Measurements from ENCODE around the gene FSTL4.
A peak's percentile ranks its signal among the peaks of the same experiment; 100 is the strongest.

FSTL4 gene

DNA sequence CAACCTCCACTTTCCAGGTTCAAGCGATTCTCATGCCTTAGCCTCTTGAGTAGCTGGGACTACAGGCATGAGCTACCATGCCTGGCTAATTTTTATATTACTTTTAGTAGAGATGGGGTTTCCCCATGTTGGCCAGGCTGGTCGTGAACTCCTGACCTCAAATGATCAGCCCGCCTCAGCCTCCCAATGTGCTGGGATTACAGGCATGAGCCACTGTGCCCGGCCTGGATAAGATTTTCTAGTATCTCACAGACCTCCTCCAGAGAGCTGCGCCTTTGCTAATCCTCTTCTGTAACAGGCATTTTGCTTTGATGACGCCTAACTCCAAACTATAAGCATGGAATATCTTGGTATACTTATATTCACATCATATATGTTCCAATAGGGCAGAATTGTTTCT is 99.4 kb downstream of the FSTL4 start:
- no peak for DNase-seq (ENCODE audit: low spot score)

DNA sequence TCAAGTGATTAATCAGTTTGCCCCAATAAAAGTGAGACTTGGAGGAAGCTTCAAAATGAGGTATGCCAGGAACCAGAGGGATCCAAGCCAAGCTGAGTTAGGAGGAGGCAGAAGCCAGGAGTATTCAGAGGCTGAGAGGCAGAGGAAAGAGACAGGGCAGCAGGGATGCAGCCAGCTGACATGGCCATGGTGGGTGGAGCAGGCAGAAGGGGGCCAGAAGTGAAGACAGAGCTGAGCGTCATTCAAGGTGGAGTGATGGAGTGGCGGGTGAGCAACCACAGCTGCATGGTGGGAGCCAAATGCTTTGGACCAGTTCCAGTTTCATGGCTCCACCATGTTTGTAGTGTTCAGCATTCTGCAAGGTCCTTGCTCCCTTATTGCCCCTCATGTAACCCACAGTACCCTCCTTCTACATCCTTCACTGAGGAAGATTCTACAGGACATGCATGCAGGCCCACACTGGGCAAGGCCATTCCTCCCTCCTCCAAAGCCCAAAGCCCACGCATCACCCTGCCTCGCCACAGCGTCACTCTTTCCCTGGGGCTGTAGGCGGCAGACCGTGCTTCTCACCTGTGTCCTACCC is 100.6 kb downstream of the FSTL4 start:
- DNase-seq (ENCODE audit: low spot score), result no peak

DNA sequence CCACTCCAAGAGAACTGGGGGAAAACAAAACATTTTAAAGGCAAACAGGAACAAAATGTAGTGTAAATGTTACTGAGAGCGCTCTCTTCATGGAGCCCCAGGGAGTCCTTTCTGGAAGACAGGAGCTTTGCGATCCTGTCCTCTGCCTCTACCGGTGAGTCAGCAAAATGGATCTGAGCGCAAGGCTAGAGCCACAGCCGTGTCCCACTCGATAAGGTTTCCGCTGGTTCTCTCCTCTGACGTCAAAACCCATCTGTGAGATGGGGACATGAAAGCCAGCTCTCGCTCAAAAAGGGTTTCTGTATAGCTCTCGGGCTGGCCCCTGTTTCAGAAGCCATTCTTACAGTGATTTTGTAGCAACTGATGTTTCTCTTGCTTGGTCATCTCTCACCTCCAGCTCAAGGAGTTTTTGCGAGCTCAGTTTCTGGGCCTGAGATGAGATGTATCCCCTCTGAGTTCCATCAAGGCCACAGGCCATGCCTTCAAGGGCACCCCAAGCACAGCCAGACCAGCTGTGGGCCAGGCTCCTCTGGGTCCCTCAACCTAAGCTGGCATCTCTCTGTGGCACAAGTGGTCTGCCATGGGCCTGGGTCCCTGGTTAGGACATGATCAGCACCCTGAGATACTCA is 101.6 kb downstream of the FSTL4 start:
- no peak for DNase-seq (ENCODE audit: low spot score)

DNA sequence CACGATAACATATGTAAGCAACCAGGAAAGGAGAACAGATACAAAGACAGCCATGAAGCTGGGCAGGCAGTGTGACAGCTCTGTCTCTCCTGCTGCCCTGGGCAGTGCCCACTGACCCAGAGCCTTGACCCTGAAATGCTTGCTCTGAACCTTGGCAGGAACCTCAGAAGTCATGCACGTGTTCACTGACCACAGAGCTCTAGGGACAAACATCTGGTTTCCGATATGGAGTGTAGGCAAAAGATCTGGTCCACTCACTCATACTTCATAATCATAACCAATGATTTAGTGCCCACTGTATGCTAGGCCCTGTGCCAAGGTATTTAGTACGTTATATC is 102.6 kb downstream of the FSTL4 start:
- no peak for DNase-seq (ENCODE audit: low spot score)

DNA sequence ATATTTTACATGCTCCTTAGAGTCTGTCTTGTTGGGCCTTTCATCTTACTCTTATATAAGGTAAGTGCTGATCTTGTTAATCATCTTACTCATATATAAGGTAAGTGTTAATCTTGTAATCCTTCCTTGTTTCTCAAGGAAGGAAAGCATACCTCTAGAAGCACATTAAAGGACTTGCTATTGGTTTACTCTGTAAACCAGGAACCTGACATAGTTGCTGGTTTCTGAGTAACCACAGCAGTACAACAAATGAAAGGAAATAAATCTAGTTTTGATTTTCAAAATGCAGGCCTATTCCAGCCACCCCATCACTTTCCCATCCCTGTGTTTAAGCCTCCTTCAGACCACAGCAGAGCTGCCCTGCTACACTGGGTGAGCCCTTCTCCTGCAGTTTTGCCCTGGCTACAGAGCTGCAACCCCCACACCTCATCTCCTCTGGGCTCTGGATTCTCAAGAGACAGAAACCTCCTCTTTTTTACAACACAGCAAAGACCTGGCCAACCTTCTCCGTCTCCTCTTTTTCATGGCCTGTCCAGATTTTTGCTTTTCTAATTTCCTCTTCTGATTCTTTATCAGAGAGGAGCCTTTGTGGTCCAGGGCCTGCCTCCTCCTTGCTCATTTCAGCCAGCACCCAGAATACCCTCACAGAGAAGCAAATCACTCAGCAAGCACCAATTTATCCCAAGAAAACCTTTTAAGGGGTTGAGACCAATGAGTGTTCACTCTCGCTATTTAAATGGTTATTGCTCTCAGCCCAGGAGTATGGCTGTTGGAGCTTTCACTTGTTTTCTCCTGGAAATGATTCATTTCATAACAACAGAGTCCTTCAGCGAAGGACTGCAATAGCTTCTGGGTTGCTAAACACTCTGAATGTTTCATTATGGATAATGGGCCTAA is 103.2 kb downstream of the FSTL4 start:
- no peak for DNase-seq (ENCODE audit: low spot score)

DNA sequence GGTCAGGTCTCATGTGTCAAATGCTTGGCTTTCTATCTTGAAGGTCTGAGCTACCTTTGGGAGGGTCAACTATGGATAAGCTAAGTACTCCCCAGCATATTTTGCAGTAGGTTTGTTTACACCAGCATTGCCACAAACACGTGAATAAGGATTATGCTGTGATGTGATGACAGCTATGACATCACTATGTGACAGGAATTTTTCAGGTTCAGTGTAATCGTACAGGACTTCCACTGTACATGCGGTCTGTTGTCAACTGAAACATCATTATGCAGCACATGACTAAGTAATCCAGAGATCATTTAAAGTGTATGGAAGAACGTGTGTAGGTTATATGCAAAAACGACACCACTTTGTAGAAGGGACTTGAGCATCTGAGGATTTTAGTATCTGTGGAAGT is 104.0 kb downstream of the FSTL4 start:
- no peak for DNase-seq (ENCODE audit: low spot score)

DNA sequence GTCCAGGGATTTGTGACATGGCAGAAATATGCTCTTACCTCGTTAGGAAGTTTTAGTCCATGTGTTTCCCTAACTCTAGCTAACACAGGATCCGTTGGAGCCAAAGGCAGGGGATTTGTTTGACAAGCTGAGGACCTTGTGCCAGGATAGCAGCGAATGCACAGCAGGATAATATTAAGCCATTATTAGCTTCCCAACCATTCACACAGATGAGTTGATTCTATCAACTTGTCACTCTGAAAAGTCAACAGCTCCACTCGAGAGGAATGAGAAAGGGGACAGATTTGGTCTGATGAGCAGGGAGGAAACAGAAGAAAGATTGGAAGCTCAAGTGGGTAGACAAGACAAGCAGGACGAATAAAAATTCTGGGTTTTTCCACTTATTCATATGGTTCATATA is 106.2 kb downstream of the FSTL4 start:
- no peak for DNase-seq (ENCODE audit: low spot score)

DNA sequence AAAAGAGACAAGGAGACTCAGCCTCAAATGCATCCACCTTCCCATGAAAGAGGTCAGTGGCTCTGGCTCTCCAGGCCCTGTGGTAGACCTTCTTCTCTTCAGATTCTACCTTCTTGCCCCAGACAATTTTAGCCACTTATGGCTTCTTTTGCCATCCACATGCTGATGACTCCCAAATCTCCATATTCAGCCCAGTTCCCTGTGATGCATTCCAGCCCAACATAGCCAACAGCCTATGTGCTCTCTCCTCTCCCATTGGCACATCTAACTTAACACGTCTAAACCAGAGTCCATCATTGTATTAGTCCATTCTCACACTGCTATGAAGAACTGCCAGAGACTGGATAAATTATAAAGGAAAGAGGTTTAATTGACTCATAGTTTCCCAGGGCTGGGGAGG is 108.8 kb downstream of the FSTL4 start:
- no peak for DNase-seq (ENCODE audit: low spot score)

DNA sequence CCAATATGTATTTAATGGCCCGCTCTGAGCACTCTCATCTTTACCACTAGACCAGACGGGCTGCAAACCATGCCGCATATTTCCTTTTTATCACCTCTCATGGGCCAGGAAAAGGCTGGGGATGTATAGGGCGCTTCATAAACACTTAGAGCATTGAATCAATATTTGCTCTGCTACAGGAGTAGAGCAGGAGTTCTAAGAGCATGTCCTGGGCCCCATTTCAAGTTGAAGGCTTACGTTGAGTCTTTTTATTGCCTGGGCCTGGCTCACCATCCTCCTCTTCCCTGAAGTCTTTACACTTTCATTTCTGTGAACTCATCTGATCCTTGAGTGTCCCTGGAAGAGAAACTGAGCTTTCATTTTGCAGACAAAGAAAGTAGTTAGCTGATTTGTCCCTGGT is 112.4 kb downstream of the FSTL4 start:
- DNase-seq (ENCODE audit: low spot score), result no peak

DNA sequence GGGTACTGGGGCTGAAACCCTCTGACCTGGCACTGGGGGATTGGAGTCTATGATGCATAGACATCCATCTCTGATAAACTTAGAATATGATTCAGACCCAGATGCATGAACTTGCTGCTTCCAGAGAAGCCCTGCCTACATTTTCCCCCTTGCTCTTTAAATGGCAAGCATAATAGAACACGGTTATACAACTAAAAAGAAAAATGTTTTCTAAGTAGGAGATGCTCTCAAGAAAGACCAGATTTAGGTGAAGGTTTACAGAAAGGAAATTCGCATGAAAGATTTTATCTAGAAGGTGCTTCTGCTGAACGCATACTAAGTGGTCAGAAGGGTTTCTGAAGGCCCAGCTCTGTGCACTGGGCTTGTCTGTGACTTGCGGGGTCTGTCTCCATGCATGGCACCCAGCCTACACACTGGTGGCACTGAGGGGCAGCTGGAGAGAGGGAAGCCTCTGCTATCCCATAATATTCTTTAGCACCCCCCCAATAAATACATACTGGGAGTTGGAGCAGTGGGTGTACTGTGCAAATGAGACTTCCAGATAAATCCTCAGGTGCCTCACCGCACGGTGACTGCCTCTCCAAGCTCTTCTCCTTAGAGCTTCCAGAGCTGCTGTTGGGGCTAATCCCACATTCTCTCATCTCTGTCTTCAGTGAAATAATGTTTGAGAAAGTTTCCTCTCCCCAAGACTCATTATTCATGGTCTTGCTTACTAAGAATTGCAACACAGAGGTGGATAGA is 114.6 kb downstream of the FSTL4 start:
- no peak for DNase-seq (ENCODE audit: low spot score)

DNA sequence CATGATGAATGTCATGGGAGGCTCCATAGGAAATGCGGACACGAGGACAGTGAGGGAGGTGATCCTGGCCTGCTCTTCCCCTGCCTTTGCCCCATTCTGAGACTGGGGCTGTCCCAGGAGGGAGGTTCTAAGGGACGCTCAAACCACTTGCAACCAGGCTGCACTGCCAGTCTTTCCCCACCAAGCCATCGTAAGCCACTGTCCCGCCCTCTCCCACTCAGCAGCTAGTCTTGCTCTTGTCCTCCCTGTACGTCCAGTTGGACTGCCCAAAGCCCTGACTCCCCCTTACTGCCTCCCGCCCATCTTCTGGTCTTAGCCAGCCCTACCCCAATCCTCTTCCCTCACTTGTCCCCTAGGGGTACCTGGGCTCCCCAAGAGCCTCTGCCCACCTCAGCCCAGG is 115.7 kb downstream of the FSTL4 start:
- no peak for DNase-seq (ENCODE audit: low spot score)

DNA sequence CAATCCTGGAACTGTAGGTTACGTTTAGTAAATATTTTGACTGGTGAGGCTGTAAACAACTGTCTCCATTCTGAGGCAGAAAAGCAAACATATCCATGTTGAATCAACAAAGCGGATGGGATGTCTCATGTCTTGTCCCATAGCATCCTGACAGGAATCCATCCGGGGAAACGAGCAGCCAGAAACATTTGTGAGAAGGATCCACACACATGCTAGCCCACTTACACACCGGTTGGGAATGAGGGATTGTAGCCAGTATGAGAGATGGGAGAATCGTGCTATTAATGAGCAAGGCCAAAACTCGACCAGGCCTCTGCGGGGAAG is 117.5 kb downstream of the FSTL4 start:
- no peak for DNase-seq (ENCODE audit: low spot score)

DNA sequence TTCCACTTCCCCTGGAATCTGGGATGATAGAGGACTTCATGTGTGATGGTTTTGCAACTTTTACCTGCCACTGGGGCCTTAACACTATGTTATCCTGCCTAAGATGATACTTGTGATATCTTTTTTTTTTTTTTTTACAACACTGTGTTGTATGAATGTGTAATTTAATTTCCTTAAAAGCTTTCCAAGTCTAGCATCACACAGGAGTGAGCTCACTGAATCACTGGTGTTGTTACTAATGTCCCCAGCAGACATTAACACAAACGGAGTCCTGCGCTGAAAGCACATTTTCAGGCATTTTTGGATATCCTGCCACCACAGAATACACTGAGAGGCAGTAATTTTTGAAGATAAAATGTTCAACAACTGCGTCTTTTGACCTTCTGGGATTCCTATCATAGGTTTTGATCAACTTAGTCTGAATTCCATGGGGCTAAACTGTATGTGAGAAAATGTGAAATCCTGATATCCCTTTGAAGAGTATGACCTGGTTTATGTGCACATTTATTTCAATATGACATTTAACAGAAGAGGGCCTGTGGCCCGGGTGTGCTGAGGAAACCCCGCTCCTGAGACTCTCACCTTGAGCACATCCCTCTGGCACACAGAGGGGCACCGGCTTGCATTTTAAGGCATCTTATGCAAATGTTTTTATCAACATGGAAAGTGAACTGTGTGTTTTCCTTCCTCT is 118.0 kb downstream of the FSTL4 start:
- DNase-seq (ENCODE audit: low spot score), result no peak

DNA sequence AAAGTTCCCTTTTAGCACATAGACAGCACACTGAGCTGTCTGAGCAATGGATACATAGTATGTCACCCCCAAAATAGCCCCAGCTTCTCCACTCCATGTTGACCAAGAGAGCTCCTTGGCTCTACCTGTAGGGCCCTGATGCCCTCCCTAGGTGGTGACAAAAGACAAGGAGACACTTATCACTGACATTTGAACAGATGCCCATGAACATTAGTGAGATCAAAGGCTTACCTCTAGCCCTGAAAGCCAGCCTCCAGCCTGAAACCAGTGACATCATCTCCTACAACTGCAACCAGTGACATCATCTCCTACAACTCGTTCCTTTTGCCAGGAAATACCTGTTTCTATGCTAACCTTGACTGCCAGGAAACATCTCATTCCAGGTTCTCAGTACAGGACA is 122.7 kb downstream of the FSTL4 start:
- peak; percentile 90 for DNase-seq (ENCODE audit: low spot score)

DNA sequence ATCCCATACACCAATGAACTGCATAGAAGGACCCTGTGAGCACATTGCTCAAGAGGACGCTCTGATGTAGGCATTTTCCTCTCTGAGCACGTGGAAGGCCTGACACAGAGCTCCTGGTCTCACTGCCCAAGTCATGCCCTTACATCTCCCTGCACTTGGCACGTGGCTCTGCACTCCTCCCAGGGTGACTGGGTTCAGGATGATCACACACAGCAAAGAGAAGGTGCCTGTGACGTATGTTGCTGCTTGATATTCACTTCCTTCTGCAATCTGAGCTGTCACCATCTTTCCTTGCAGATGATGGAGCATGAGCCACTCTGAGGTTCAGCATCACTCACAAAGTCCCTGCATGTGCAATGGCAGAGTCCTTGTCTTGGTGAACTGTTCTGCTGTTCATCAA is 125.2 kb downstream of the FSTL4 start:
- DNase-seq (ENCODE audit: low spot score), result no peak

DNA sequence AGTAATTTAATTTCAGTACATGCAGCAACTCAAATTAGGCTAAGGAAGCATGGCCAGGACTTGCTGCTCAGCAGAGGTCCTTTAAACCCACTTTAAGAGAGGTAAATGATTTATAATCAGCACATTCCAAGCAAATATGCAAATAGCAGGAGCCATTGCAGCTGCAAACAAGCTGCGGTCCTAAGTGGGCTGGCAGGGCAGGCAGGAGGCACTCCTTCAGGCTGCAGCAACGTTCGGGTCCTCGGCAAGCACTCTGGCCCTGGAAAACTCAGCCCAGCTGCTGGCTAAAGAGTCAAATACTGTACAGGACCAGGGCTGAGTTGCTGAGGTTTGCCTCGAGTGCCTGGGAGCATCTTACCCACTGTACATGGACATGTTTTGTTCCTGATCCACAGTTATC is 126.9 kb downstream of the FSTL4 start:
- DNase-seq (ENCODE audit: low spot score), result no peak

DNA sequence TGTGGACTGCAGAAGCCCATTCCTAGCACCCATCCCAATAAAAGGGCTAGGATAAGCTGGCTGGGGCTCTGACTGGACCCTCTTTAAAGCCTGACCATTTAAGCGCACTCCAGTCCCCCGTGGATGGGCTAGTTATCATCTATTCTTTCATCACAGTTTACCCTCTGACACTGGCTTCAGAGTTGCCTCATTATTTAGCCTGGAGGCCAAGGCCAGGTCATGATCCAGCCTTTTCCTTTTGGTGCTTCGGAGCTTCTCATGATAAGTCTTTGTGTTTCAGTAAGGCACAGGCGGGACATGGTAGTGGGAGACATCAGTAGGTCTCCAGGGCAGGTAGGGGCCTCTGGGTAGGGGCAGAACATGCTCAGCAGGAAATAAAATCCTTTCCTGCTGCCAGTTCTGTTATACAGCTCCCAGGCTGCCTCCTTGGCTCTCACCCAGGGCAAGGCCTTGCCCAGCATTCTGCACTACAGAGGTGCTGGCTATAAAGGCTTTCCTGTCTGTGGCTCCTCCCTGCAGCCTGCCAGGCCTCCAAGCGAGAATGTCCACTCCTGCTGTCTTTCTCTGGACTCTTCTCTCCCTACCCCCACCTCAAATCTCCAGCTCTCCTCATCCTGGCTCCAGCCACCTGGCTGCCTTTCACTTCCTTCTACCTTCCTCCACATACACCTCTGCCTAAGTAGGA is 128.8 kb downstream of the FSTL4 start:
- DNase-seq (ENCODE audit: low spot score), result no peak

DNA sequence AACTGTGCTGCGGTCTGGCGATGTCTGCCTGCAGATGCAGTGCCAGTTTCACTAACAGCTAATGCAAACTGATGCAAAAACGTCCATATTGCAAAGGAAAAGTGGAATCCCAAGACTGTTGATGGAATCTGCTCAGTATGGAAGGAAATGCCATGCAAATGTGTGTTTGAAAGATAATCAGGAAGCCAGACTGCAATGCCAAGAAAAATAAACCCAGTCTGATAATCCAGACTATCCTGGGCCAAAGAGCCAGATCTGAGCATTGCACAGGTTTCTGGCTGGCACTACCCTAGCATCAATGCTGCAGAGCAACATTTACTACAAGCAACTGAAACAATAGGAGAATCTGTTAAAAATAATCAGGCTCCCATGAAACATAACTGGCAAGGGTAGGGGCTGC is 130.3 kb downstream of the FSTL4 start:
- DNase-seq (ENCODE audit: low spot score), result no peak

DNA sequence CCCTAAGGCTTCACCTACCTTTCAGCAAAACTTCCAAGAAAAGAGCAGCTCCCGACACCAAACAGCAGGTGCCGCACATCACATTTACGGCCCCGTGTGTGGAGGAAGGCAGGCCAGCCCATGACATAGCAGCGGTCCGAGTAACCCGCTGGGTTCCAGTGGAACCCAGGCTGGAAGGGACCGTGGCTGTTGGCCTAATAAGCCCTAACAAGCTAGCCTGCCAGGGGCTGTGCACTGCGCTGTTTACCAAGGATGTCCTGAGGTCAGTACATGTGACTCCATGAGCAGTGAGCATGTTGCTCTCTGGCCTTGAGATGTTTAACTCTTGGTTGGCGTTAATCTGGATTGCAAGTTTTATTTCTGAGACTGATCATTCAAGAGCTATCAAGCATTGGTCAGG is 131.5 kb downstream of the FSTL4 start:
- no peak for DNase-seq (ENCODE audit: low spot score)

DNA sequence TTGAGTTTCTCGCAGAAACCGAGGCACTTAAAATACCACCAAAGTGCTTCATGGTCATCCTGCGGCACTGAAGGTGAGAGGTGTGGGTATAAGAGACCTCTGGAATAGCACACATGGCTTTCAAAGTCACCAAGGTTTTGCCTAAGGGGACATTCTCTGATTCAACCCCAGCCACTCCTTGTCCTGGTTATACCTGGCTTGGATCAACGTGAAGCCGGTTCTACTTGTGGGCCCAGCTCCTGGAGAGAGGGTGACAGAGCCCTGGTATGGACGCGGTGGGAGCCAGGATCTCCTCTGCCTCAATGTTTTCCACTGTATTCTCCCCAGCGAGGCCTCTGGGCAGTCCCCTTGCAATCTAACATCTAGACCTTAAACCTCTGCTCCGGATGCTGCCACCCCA is 132.0 kb downstream of the FSTL4 start:
- no peak for DNase-seq (ENCODE audit: low spot score)

DNA sequence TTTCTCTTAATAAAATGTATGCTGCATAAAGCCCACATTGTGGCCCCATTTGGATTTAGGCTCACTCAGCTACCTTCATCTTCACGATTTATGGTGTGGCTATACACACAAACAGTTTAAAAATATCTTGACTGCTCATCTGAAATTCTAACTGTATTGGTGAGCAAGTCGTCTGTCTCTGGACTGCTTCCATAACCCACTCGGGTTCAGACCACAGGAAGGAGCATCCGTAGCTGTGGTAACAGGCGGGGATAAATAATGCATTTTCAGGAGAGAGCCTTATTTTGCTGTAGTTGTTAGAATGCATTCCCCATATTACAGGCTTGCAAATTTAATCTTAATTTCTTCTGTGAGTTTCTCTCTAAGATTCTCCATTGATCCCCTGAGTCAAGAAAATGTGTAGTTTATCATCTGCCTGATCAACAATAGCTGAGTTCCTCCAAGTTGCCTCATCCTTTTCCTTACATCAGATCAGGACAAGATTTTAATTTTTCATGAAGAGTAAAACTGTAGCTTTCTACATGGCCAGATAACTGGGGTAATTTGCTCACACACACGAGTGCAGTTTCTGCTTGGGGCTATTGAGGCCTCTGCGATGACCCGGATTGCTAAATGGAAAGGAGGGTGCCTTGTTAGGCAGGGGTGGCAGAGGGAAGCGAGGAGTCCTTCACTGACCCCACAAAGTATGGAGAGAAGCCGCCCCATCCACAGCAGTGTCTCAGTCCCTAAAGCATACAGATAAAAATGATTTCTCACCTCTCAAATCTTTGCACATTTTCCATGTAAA is 133.9 kb downstream of the FSTL4 start:
- DNase-seq (ENCODE audit: low spot score), result no peak
